HG03378 (cell line): ENCODE measurements around the gene PRKD2.
"Not testable (repeated sequence)": the region's sequence is repeated elsewhere in the genome, so short reads cannot be mapped to it uniquely, and the experiment has no call there.

Experiments used
- ATAC-seq: cut with Tn5 transposase; IDR thresholded peaks from one replicate; pipeline ENCODE4 v1.9.1; 2021; ENCODE audit warnings: mild to moderate bottlenecking, moderate library complexity; ENCODE audit not compliant: unreplicated experiment

The PRKD2 gene

DNA sequence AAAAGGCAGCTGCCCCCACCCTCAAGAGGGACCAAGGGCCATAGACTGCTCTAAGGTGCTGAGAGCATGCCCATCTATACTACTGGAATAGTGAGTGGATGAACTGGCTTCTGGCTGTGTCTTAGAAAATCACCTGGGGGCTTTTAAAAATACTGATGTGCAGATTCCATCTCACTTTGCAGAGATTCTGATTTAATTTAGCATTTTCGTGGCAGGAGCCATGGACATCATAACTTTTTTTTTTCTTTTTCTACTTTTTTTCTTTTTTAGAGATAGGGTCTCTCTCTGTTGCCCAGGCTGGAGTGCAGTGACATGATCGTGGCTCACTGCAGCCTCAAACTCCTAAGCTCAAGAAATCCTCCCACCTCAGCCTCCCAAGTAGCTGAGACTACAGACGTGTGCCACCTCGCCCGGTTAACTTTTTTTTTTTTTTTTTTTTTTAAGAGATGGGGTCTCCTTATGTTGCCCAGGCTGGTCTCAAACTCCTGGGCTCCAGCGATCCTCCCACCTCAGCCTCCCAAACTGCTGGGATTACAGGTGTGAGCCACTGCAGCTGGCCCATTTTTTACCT lies 4.1 kb downstream of the PRKD2 start:
- not testable (repeated sequence) for ATAC-seq

DNA sequence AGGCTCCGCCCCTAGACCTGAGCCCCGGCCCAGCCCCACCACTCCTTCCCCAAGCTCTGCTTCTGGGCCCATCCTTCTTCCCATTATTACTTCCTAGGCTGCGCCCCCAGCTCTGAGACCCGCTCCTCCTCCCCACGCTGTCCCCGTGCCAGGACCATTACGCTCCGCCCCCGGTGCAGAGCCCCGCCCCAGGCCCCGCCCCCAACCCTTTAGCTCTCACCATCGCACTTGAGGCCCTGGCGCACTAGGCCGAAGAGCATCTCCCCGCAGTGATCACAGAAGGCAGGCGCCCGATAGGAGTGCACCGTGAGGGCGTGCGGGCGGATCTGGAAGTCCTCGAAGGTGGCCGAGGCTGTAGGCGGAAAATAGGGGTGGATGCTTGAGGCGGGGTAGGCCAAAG lies 6.2 kb downstream of the PRKD2 start:
- ATAC-seq: no peak

- ATAC-seq: no peak
Measured at GRCh38 chr19:46704379-46705076, 12.4 kb downstream of the PRKD2 start.

GRCh38 chr19:46700704-46701103 lies 16.2 kb downstream of the PRKD2 start:
- ATAC-seq: no peak

- no peak for ATAC-seq
Measured at GRCh38 chr19:46698395-46699321, 18.3 kb downstream of the PRKD2 start.

DNA sequence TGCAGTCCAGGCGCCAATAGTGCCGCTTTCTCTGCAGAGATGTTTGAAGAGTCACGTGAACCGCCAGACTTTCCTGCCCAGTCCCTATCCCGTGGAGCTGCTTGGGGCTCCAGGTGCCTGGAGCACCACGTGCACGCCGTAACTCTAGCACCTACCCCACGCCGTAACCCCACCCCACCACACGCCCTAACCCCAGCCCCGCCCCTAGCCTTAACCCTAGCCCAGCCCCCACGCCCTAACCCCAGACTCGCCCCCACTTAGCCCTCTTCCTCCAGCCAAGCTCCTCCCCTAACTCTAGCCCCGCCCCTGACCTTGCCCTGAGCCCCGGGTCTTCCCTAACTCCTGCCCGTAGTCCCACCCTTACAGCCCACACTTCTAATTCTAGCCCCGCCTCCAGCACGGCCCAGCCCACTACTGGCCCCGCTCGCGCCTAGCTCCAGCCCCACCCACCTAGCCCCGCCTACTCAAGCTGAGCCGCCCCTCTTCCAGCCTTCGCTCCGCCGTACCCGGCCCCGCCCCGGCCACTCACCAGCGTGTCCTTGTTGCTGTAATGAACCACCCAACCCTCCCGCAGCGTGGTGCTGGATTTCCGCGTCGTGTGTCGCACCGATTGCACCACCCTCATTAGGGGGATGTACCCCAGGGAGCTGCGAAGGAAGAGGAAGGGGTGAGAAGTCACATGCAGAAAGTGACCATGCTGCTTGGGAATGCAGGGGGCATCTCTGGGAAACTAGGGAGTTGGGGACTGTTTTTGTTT lies 19.5 kb downstream of the PRKD2 start:
- no peak for ATAC-seq

- ATAC-seq: no peak
Measured at GRCh38 chr19:46696866-46697203, 20.1 kb downstream of the PRKD2 start.

GRCh38 chr19:46696052-46696451 lies 20.9 kb downstream of the PRKD2 start:
- no peak for ATAC-seq

DNA sequence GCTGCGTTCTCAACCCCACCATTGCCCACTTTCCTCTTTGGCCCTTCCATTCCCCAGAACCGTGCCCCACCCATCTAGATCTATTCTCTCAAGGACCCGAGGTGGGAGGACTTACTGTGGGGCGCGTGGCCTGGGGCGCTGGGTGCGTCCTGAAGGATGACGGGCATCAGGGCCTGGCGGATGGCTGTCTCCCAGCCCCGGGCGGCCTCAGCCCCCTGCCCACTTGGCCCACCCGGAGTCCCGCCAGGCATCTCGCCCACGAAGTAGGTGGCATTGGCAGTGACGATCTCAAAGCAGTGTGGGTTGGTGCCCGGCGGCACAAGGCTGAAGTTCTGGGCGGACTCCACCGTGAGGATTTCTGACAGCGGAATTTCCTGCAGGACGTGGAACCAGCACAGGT lies 23.2 kb downstream of the PRKD2 start:
- no peak for ATAC-seq

GRCh38 chr19:46692918-46693722 lies 23.8 kb downstream of the PRKD2 start:
- no peak for ATAC-seq

DNA sequence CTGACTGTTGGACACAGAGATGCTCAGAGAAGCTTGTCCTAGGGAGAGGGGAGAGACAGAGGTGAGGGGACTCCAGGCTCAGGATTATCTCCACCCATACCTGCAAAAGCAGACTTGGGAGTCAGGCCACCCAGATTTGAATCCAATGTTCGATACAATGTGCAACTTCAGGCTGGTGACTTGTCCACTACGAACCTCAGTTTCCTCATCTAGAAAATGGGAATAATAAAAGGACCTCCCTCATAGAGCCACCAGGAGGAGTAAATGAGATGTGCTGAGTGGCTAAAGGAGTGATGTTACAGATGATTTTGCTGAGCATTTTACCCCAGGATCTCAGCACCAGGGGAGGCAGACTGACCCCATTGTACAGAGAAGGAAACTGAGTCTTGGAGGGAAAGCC lies 25.0 kb downstream of the PRKD2 start:
- no peak for ATAC-seq

- no peak for ATAC-seq
Measured at GRCh38 chr19:46691104-46691503, 25.8 kb downstream of the PRKD2 start.

GRCh38 chr19:46689358-46689757 lies 27.6 kb downstream of the PRKD2 start:
- no peak for ATAC-seq

DNA sequence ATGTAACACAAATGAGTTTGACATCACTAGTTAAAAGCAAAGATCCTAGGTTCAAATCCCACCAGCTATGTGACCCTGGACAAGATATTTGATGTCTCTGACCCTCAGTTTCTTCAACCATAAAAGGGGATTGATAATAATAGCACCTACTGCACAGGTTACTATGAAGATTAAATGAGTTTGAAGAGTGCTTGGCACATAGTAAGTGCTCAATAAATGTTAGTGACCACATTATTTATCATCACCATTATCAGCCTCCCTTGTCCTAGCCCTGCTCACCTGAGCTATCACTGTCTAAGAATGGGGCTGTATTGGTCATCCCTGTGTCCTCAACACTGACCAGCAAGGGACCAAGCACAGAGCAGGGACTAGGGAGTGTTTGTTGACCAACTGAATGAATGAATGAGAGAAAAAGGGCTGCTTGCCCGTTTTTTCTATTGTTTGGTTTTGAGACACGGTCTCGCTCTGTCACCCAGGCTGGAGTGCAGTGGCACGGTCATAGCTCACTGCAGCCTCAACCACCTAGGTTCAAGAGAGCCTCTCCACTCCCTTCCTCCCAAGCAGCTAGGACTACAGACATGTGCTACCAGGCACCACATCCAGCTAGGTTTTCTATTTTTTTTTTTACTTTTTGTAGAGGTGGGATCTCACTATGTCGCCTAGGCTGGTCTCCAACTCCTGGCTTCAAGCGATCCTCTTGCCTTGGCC lies 29.3 kb downstream of the PRKD2 start:
- no peak for ATAC-seq

- ATAC-seq: no peak
Measured at GRCh38 chr19:46685189-46685588, 31.7 kb downstream of the PRKD2 start.

GRCh38 chr19:46678110-46678732 lies 38.7 kb downstream of the PRKD2 start:
- no peak for ATAC-seq

DNA sequence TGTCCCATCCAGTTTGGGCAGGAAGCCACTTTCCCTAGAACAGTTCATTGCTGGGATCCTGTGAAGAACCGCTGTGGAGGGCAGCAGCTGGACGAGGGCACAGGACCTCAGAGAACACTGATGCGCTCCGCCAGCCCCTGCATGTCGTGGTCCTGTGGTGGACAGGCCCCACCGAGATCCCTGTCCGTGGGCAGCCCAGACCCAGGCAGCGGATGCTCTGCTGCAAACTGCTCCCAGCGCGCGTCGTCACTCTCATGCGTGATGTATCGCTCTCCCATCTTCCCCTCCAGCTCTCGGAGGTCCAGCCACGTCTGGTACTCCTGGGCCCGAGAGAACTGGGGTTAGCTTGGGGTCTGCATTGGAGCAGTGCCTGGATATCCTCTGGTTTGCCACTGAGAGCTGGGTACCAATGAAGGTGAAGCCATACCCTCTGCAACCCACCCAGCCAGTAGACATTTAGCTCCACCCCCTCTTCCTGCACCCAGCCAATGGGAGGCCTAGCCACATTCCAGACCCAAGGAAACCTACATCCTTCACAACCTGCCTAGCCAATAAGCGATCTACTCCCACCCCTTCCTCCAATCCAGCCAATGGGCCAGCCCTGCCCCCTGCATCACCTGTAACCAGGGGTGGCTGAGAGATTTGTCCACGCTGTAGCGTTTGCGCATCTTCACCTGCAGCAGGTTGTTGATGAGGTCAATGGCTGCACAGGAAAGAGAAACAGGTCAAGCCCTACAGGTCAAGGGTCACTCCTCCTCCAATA lies 42.3 kb downstream of the PRKD2 start:
- no peak for ATAC-seq

- no peak for ATAC-seq
Measured at GRCh38 chr19:46670813-46671212, 46.1 kb downstream of the PRKD2 start.

GRCh38 chr19:46668662-46669061 lies 48.3 kb downstream of the PRKD2 start:
- no peak for ATAC-seq
